Measurements from ENCODE around the gene KLHL26. TPM values are rescaled to one million over a fixed set of nuclear protein-coding genes. Genes with fewer than 3 reads are reported as not detected.

KLHL26 gene
- total and polyA plus RNA-seq, 12 donors = 3.4 to 8.2 (median 6.3) TPM

GRCh38 chr19:18710186-18710585, 73.4 kb downstream of the KLHL26 start:
- H3K4me1 ChIP-seq = peaks cover 0 to 46% (median 21%) of the 10 kb centered on the region in 9 donors
- no peak overlapping the region for H3K27ac ChIP-seq
- H3K36me3 ChIP-seq = no peaks in the 10 kb centered on the region
- TF ChIP-seq, protein P1, sequence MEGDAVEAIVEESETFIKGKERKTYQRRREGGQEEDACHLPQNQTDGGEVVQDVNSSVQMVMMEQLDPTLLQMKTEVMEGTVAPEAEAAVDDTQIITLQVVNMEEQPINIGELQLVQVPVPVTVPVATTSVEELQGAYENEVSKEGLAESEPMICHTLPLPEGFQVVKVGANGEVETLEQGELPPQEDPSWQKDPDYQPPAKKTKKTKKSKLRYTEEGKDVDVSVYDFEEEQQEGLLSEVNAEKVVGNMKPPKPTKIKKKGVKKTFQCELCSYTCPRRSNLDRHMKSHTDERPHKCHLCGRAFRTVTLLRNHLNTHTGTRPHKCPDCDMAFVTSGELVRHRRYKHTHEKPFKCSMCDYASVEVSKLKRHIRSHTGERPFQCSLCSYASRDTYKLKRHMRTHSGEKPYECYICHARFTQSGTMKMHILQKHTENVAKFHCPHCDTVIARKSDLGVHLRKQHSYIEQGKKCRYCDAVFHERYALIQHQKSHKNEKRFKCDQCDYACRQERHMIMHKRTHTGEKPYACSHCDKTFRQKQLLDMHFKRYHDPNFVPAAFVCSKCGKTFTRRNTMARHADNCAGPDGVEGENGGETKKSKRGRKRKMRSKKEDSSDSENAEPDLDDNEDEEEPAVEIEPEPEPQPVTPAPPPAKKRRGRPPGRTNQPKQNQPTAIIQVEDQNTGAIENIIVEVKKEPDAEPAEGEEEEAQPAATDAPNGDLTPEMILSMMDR (IDR thresholded peaks at IDR 0.05) = no peak
- H3K27me3 ChIP-seq = no peaks in the 10 kb centered on the region
- ATAC-seq (no peak), DNase-seq (no peak)
- H3K9me3 ChIP-seq = no peaks in the 10 kb centered on the region
- no peak overlapping the region for H3K4me3 ChIP-seq
- intact Hi-C loops (cut with DNase I) = no loop called here
- WGBS, 2 donors = 79 to 83% methylated on average over 11 of the region's 11 CpGs

GRCh38 chr19:18710996-18711751, 74.3 kb downstream of the KLHL26 start:
- Histone ChIP-seq H3K27me3 (no peaks in the 10 kb centered on the region), H3K36me3 (no peaks in the 10 kb centered on the region), H3K4me3 (no peak overlapping the region), H3K9me3 (no peaks in the 10 kb centered on the region), H3K4me1 (peaks cover 0 to 46% (median 21%) of the 10 kb centered on the region in 9 donors), H3K27ac (peak overlapping the region in 1 of 10 donors; percentile 64)
- intact Hi-C loops (cut with DNase I) = no loop called here
- DNase-seq (peak; percentile 36 to 56), ATAC-seq (peak in 7 of 8 donors; percentile 34 to 75 (median 57))
- WGBS, 2 donors = 78 to 79% methylated on average over 28 of the region's 28 CpGs
- TF ChIP-seq, protein P1 (IDR thresholded peaks at IDR 0.05) = no peak

DNA sequence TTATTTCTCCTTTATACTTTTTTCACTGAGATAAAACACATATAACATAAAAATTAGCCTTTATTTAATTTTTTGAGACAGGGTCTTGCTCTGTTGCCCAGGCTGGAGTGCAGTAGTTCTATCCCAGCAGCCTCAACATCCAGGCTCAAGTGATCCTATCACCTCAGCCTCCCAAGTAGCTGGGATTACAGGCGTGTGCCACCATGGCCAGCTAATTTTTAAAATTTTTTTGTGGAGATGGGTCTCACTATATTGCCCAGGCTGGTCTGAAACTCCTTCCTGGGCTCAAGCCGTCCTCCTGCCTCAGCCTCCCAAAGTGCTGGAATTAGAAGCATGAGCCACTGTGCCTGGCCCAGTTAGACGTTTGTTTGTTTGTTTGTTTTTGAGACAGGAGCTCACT, 75.1 kb downstream of the KLHL26 start:
- intact Hi-C loops (cut with DNase I) = no loop called here
- no peaks in the 10 kb centered on the region for H3K27me3 ChIP-seq
- H3K9me3 ChIP-seq = no peaks in the 10 kb centered on the region
- DNase-seq = no peak
- peak overlapping the region in 1 of 10 donors; percentile 1 for H3K27ac ChIP-seq
- WGBS, 2 donors = 86 to 92% methylated on average over 3 of the region's 3 CpGs
- peaks cover 0 to 46% (median 21%) of the 10 kb centered on the region in 9 donors for H3K4me1 ChIP-seq
- TF ChIP-seq, protein P1 (IDR thresholded peaks at IDR 0.05) = no peak
- H3K36me3 ChIP-seq = no peaks in the 10 kb centered on the region
- H3K4me3 ChIP-seq = no peak overlapping the region
- ATAC-seq = no peak

GRCh38 chr19:18712981-18713380, 76.2 kb downstream of the KLHL26 start:
- H3K4me1 ChIP-seq = peaks cover 0 to 49% (median 24%) of the 10 kb centered on the region in 9 donors
- ATAC-seq = peak in 1 of 8 donors; percentile 64
- H3K4me3 ChIP-seq = no peak overlapping the region
- TF ChIP-seq, protein P1 (IDR thresholded peaks at IDR 0.05) = no peak
- H3K27ac ChIP-seq = no peak overlapping the region
- no peaks in the 10 kb centered on the region for H3K27me3 ChIP-seq
- H3K9me3 ChIP-seq = no peaks in the 10 kb centered on the region
- no peaks in the 10 kb centered on the region for H3K36me3 ChIP-seq
- 30 to 46% methylated on average over 5 of the region's 5 CpGs for WGBS, 2 donors
- no peak for DNase-seq
- intact Hi-C loops (cut with DNase I) = no loop called here
